GM10248 (cell line): Measurements from ENCODE around the gene HLF.

Experiments used
- CTCF ChIA-PET: fragments of 300-600 bp; sonication (Branson Sonifier 250); formaldehyde crosslinking; extraction: SDS; loops from one replicate; lab custom pipeline; 2021; ENCODE audit warnings: antibody characterized with exemption; lab: Yijun Ruan, JAX
- POLR2A ChIA-PET: fragments of 350-650 bp; sonication (Branson Sonifier 250); formaldehyde crosslinking; extraction: SDS; loops from one replicate; lab custom pipeline; 2020; ENCODE audit warnings: antibody characterized with exemption; lab: Yijun Ruan, JAX
- DNase-seq: peaks from one replicate; pipeline ENCODE4 v3.0.0; 2012; ENCODE audit errors: extremely low spot score
- CTCF ChIP-seq: IDR thresholded peaks from 2 replicates; pipeline ENCODE4 v1.5.1; 2012; ENCODE audit warnings: mild to moderate bottlenecking, low read depth; ENCODE audit errors: extremely low read depth, missing control alignments, control extremely low read depth

HLF gene

GRCh38 chr17:55368706-55369105, 103.9 kb downstream of the HLF start:
- TF ChIP-seq CTCF = no peak
- DNase-seq = no peak
- ChIA-PET CTCF (interaction anchor here (6.2 kb wide), 1 partner anchor 12 kb away, joined by 46 read pairs; no protein-coding TSS in a partner anchor), POLR2A (no interaction called here)
